ENCODE data around the gene CELF3.
A peak's percentile ranks its signal among the peaks of the same experiment; 100 is the strongest.

GRCh38 chr1:151693057-151693651 lies 23.4 kb downstream of the CELF3 start:
- TF ChIP-seq CTCF (IDR thresholded peaks at IDR 0.05; ENCODE audit: borderline replicate concordance, extremely low read depth, low read length, poor library complexity, severe bottlenecking) (peak; percentile 71), EZH2 (IDR thresholded peaks at IDR 0.05; ENCODE audit: borderline replicate concordance, low read depth, low read length, severe bottlenecking) (no peak)
